Measurements from ENCODE around the gene DSC2.

DNA sequence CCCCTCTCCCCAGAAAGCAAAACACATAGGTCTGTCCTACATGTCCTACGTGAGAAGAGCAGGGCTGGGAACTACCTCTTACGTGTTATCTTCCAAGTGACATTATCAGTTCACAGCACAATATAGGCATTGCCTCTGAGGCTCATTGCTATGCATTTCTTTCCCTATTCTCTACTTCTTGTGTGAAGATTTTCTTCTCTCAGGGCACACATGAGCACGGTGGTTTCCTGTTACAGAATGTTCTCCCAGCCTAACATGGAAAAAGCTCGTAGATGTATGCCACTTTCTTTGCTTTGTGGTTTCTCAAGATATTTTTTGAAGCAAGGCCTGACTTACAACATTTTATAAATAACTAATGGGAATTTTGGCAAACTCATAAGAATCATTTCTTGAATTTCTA is 40.3 kb downstream of the DSC2 start:
- no peak for TF ChIP-seq POLR2A (IDR thresholded peaks at IDR 0.05)
- TF ChIP-seq, protein P1, sequence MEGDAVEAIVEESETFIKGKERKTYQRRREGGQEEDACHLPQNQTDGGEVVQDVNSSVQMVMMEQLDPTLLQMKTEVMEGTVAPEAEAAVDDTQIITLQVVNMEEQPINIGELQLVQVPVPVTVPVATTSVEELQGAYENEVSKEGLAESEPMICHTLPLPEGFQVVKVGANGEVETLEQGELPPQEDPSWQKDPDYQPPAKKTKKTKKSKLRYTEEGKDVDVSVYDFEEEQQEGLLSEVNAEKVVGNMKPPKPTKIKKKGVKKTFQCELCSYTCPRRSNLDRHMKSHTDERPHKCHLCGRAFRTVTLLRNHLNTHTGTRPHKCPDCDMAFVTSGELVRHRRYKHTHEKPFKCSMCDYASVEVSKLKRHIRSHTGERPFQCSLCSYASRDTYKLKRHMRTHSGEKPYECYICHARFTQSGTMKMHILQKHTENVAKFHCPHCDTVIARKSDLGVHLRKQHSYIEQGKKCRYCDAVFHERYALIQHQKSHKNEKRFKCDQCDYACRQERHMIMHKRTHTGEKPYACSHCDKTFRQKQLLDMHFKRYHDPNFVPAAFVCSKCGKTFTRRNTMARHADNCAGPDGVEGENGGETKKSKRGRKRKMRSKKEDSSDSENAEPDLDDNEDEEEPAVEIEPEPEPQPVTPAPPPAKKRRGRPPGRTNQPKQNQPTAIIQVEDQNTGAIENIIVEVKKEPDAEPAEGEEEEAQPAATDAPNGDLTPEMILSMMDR (IDR thresholded peaks at IDR 0.05), result no peak

Measured in uterus (tissue), 2 donors.